Kidney capillary endothelial cell (primary cell): ENCODE results near the gene BDP1.
"Not testable (repeated sequence)": the region's sequence is repeated elsewhere in the genome, so short reads cannot be mapped to it uniquely, and the experiment has no call there.

Source experiments
- DNase-seq: peaks from one replicate; pipeline ENCODE4 v3.0.0-alpha.2; 2018; ENCODE audit warnings: low spot score

BDP1 gene, protein sequence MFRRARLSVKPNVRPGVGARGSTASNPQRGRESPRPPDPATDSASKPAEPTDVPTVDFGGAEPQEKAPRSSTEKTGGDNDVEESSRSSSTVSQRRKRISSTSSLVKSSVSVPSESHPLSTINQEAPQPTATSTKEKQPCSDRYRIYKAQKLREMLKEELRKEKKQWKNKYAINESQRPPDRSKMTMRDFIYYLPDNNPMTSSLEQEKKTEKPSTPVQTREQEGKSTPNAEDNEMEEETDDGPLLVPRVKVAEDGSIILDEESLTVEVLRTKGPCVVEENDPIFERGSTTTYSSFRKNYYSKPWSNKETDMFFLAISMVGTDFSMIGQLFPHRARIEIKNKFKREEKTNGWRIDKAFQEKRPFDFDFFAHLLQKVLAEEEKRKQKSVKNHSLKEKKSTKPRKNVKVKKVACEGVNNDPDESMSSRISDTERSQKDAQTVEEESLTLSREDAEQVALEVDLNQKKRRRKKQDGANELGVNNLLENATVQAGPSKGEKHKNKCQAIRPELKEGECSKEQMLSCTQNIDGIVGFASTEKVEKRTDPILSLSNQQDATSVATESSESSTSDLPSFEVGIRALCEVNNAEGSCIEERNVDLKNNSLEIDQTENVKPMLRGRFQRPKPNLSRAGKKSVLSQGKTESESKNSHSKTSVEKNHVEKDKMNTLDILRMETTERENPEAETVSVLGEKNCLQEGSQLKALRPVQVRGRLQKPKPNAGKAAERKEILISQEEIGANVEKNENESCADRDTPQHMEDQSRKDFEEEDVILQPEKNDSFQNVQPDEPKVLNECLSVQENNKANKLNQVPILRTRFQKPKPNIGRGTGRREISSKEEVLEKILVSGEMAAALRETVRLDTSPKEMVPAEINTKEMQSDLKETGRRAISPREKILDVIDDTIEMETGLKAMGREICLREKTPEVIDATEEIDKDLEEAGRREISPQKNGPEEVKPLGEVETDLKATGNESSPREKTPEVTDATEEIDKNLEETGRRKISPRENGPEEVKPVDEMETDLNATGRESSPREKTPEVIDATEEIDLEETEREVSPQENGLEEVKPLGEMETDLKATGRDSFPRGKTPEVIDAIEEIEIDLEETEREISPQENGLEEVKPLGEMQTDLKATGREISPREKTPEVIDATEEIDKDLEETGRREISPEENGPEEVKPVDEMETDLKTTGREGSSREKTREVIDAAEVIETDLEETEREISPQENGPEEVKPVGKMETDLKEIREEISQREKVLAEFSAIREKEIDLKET (N-terminal part only)

DNA sequence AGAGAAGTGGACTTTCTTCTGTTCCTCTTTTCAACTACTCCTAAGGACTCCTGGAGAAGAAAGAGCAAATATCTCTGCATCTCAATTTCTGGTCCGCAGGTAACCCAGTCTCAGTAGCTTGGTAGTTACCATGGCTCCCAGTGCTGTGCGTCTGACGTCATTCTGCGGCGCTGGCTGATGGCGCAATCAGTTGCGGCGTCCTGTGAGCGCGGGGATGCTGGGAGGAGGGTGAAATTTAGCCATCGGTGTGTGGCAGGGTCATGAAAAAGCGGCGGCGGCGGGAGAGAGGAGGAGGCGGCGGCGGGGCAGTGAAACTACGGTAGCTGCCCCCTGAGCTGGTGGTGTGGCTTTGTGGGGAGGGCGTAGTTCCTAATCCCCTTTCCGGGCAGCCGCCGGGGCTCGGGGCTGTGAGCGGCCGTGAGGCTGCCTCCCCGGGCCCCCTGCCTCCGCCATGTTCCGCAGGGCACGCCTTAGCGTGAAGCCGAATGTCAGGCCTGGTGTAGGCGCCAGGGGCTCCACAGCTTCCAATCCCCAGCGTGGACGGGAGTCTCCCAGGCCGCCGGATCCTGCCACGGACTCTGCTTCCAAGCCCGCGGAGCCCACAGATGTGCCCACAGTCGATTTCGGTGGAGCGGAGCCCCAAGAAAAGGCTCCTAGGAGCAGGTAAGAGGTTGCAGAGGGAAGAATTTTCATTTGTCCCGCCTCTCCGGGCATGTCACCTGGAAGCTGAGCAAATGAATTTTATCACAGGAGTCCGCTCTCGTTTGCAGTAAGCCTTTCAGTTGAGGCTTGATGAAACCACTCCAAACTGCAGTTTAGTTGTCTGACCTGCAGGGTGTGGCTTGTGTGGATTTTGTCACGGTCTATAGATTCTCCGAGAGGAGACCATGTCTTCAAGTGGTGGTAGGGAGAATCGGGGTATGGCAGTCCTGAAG, at the start of gene BDP1:
Gene BDP1 (plus strand): TSS at position 225 of the 935 bp plus-strand sequence. CDS start 227 bp downstream, at position 452.
- DNase-seq: peak; percentile 83

DNA sequence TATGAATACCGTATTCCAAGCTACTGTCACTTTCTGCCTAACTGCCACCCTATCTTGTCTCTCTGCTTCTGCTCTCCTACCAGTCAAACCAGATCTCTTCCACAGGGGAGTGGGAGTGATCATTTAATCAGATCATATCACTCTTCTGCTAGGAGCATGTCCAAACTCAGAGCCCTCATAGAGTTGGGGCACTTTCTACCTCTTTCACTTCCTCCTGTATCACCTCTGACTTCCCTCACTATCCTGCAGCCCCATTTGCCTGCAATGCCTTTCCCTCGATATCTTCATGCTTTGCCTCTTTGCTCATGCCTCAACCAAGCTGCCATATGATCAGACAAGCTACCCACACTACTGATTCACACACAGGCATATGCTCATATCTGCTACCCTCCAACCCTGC, 45.4 kb upstream of the BDP1 start:
- DNase-seq: not testable (repeated sequence)

DNA sequence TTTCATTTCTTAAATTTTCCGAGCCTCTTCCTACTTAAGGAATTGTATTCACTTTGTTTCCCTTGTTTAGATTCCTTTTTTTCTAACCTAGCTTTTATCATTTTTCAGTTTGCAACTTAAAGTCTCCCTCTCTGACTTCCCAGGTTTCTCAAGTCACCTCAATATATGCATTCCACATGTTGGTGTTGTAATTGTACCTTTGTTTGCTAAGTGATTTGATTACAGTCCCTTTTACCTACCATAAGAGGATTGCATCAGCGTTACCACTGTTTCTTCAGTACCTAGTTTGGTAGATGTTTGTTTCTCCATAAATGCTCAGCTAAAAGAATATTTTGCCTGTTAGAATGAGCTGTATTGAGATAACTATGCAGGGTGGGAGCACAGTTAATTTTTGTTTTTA, 39.8 kb upstream of the BDP1 start:
- not testable (repeated sequence) for DNase-seq

DNA sequence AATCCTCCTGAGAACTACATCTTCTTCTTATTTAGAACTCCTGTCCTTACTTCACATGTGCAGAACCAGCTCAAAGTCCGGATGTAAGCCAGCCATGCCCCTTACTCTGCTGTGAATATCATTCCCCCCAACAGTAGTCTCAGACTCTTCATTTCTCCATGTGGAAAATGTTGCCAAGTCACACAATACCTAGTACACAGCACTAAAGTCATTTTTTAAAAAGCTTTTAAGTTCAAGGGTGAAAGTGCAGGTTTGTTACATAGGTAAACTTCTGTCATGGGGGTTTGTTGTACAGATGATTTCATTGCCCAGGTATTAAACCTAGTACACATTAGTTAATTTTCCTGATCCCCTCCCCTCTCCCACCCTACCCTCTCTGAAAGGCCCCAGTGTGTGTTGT, 37.4 kb upstream of the BDP1 start:
- not testable (repeated sequence) for DNase-seq

DNA sequence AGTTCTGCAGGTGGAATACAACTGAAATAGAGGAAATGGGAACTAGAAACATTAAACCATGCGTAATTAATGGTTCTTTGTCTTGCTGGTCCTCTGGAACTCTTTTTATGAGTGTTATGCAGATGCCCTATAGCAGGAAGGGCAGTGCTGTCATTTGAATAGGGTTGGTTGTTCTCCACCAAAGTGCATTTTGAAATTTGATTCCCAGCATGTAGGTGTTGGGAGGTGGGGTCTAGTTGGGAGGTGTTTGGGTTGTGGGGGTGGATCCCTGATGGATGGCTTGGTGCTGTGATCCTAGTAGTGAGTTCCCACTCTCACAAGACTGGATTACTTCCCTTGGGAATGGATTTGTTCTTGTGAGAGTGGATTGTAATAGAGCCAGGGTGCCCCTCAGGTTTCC, 34.2 kb upstream of the BDP1 start:
- DNase-seq: not testable (repeated sequence)

DNA sequence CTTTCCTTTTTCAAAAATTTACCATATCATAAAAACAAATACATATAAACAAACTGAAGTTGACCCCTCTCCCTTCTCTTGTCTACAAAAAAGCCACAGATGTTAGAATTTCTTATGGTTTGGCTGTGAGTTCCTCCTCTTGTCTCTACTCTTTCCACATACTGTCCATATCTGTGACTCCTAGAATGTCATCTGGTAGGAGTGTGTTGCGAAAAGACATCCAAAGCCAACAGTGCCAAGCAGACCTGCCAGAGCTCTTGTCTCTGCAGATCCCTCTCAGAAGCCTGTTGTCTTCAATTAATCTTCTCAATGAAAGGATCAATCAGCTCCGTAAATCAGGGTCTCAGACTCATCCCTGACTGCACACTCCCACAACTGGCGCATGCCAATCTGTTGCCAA, 31.6 kb upstream of the BDP1 start:
- DNase-seq: not testable (repeated sequence)

DNA sequence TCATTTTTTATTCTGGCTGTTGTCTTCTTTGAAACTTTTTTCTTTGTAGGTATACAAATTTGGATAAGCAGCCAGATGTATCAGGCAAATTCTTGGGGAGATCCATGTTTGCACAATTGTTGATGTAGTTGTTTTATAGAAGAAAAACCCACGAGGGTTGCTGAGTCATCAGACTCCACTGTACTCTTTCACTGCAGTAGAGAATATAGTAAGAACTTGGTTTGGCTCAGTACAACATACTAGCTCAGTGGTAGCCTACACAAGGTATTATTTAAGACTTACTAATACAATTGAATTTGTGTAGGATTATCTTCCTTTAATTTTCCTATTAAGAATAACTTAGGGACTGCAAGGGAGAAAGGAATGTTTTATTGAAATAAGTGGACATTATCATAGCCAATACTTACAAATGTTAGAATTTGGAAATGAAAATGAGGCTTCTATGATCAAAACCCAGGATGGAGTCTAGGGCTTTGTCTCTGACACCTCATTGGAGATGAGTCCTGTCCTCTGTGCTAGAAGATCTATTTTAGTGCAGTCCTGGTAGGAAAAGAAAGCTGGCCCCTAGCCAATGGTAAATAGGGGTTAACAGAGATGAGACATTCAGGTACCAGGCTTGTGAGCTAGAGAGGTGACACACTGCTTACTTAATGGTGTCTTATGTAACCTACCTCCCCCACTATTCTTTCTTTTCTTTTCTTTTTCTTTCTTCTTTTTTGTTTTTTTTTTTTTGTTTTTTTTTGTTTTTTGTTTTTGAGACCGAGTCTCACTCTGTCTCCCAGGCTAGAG, 28.6 kb upstream of the BDP1 start:
- DNase-seq: not testable (repeated sequence)

DNA sequence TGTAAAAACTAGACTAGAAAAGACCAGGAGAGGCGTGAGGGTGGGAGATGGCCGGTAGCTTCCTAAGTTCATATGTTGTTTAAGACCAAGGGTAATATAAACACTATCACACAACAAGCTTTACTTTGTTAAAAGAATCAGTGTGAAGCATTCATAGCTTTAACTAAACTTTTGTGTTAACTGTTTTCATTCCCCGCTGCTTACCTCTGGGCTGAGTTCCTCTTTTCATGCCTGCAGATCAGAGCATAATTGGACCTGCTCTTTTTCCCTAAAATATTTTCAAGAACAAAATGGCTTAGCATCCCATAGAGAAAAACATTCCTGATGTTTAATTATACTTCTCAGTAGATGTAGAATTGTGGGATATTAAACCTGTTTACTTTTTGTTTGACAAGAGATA, 23.0 kb upstream of the BDP1 start:
- not testable (repeated sequence) for DNase-seq

DNA sequence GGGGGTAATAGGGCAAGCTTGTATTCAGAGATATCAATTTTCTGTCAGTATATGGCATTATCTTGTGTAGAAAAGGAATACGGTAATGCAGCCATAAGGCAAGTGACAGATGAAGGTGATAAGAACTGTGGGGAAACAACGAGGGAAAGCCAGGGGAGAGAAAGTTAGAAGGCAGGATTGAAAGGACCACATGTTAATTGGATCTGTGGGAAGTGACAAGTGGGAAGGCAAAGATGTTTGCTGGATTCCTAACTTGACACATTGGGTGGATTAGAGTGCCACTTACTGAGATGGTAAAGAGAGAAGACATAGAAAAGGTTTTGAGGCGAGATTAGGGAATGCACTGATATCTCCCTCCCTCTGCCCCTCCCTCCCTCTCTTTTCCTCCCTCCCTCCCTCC, 20.6 kb upstream of the BDP1 start:
- DNase-seq: not testable (repeated sequence)

DNA sequence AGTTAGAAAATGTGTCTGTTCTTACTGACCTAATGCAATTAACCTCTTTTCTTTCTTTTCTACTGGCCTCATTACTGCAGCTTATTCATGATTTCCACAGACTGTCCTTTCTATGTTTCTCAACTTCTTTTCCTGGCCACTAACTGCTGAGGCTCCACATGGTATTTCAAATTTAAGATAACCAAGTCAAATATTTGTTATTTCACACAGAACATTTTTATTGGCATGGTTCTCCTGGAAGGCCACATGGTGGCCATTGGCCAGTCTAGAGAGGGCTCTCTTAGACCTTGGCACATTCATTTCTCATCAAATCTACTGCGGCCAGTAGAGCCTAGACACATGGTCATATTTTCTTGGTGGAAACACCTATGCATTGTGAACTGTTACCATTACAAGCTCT, 13.9 kb upstream of the BDP1 start:
- not testable (repeated sequence) for DNase-seq

DNA sequence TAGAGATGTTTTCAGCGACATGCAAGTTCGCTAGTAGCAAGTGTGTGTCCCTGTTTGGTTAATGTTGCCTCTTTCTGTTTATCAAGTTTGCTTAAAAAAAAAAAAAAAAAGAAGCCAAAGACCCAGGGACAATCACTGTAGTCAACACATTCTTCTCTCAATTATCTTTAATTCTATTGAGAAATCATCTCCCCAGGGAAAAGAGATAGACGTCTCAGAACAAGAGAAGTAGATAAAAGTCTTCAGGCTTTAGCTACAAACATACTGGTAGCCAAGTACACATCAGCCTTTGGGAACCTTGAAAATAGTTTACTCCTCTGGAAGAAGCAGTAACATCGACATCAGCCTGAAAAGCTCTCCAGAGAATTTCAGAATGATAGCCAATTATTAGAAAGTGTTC, 11.6 kb upstream of the BDP1 start:
- DNase-seq: not testable (repeated sequence)

DNA sequence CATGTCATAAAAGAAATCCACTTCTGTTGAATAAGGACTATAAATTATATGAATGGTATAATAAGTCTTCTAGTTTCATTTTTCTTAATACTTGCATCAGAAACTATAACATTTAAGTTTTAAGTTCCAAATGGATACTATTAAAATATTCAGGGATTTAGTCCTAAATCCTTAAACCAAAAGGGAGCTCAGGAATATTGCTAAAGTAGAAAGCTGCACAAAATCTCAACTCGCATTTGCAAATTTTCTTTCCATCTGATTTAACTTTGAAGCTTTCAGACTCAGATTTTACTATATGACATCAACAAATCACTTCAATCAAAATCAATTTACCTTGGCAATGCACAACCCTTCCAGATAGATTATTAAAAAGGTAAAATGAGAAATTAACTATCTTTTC, 10.4 kb upstream of the BDP1 start:
- DNase-seq: not testable (repeated sequence)

DNA sequence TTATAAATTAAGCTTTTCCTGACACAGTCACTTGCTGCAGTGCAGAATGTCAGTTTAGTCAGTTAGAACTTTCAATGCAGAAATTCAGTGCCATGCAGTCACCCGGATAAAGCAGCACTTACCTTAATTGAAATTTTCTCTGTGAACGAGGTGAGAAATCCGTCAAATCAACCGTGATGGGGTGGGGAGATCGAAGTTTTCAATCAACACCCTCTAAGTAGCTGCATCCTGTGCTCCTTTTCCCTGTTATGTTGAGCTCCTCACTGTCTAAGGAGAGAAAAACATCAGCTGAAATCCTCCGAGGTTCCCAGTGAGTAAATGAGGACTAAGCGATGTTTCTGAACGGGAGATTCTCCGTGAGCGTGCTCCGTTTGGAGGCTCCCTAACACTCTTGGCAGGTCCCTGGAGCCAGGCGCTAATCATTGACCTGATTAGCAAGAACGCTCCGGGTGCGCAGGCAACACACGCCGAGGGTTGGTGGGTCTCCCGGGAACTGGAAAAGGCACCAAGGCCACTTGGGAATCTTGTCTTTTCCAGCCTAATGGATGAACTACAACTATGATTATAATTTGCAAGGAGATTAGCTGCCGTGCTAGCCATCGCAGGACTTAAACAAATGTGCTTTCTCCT, 9.8 kb upstream of the BDP1 start:
- DNase-seq: not testable (repeated sequence)

DNA sequence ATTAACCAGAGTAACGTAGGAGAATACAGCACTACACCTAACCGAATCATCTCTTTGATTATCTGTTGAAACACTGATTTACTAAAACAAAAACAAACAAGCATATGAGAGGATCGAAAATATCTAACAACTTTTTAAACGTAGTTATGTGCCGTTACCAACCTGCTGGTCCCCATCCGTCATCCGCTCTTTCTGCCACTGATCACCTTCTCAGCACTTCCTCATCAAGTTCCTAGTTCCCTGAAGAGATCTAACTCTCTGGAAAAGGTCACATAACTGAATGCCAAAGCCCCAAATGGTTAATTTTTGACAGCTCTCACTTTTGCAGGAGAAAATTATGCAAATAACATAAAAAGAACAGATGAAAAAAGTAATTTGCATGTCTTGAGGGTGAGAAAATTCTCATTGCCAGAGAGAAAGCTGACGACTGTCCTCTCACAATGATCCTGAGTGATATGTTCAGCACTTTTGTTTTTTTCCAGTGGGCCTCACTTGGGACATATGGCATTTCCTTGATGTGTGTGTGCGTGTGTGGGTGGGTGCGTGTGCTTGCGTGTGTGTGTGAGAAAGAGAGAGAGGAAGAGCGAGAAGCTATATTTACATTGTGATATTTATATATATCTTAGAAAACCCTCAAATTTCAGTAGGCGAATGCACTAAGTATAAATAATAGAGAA, 8.8 kb upstream of the BDP1 start:
- DNase-seq: not testable (repeated sequence)

DNA sequence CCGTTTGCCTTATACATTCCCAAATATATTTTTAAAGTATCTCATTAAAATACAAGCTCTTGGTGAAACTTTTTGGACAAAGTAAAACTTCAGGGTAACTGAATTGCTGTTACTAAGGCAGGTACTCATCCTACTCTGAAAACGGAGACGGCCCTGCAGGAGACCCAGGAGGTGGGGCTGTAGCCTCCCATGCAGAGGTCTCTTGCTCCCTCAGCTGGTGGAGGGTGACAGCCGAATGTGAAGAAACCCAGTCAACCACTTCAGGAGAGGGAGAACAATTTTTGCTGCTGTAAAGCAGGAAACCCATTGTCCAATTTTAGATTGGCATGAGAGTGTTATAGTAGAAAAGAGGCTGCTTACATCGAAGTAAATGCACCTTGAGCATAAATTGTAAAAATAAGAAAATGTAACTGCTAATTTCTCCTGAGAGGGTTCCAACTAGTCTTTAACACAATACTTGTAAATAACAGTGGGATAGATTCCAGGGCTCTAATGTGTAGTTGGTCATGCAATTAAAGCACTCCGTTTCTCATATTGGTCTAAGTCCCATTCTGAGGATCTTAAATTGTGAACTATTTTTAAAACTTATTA, 8.1 kb upstream of the BDP1 start:
- DNase-seq: peak; percentile 20

DNA sequence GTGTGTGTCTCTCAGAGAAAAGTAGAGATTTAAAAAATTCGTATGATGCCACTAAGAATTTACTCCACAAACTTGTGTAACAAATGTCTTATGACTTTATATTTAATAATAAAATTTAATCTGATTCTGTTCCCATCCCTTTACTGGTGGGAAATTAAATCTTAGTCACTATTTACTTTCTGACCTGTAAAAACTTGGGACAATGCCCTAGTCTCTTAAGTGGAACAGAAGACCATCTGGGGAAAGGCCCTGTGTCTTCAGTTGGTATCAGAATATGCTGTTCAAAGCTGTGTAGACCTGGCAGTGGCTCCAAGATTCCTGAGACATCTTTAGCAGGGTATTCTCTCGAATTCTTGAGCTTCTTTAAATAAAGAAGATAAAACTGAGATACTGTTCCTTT, 2.6 kb upstream of the BDP1 start:
- no peak for DNase-seq

DNA sequence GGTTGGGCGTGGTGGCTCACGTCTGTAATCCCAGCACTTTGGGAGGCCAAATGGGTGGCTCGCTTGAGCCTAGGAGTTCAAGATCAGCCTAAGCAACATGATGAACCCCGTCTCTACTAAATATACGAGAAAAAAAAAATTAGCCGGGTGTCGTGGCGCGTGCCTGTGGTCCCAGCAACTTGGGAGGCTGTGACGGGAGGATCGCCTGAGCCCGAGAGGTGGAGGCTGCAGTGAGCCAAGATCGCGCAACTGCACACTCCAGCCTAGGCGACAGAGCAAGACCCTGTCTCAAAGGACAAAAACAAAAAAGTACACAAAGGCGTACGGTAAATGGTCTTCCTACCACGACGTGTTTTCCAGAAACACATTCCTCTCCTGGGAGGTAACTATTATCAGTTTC, 538 bp upstream of the BDP1 start:
- DNase-seq: no peak

DNA sequence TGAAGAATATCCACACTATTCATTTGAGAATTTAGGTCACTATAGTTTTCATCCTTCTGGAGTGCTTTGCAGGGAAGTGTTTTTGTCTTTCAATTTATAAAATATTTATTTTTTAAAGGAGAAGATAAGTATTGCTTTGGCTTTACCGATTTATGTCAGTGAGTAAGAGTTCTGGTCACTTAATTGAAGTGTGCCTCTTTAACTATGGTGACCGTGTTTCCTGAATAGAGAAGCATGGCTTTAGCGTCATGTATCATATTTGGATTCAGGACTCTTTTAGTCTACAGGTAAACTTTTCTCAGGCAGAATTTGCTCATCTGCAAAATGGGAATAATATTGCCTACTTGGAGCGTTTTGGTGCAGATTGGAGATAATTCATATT, 902 bp downstream of the BDP1 start:
- peak; percentile 31 for DNase-seq

DNA sequence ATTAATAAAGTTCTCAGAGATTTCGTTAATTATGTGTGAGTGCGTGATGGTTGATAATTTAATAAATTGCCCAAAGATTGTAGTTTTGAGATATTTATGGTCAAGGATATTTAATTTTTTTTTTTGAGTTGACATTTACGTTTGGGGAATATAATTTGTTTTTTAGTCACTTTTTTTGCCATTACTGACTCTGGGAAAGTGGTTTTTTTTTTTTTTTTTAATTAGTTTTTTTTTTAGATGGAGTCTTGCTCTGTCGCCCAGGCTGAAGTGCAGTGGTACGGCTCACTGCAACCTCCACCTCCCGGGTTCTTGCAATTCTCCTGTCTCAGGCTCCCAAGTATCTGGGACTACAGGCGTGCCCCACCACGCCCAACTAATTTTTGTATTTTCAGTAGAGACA, 1.7 kb downstream of the BDP1 start:
- no peak for DNase-seq
